H1 (cell line): ENCODE measurements around the gene GPRC5D. TPM values are rescaled to one million over a fixed set of nuclear protein-coding genes. Genes with fewer than 3 reads are reported as not detected.
A peak's percentile ranks its signal among the peaks of the same experiment; 100 is the strongest.

ENCODE experiments used
- CTCF ChIA-PET: fragments of 300-600 bp; sonication (Branson Sonifier 250); formaldehyde crosslinking; loops from one replicate; lab custom pipeline; 2021; ENCODE audit not compliant: partially characterized antibody; lab: Charles Lee
- POLR2A ChIA-PET: fragments of 300-600 bp; sonication (Branson Sonifier 250); formaldehyde crosslinking; loops from one replicate; lab custom pipeline; 2021; ENCODE audit warnings: inconsistent platforms; ENCODE audit not compliant: partially characterized antibody; lab: Charles Lee
- DNase-seq, 2 experiments: peaks; one replicate each; pipeline versions ENCODE4 v3.0.0 to v3.0.0-alpha.2; 2010 to 2022; ENCODE audit warnings: low spot score in 2 of 2, low read depth in 1 of 2, mixed read lengths in 1 of 2
- FAIRE-seq: peaks from 2 replicates; lab custom pipeline; 2011; peaks lifted over from hg19 to GRCh38; lab: Jason Lieb, UNC
- H2AFZ ChIP-seq: 2 replicates; pipeline ENCODE4 v1.8.1; 2012; ENCODE audit warnings: low read length, inconsistent platforms
- H2AK5ac ChIP-seq: 2 replicates; pipeline ENCODE4 v1.6.1; 2013; ENCODE audit warnings: low read depth, low read length
- H2BK120ac ChIP-seq: replicated peaks from 2 replicates; pipeline ENCODE3; 2013; ENCODE audit warnings: low read depth, low read length, inconsistent platforms
- H2BK12ac ChIP-seq: 2 replicates; pipeline ENCODE4 v1.6.1; 2013; ENCODE audit warnings: low read depth, low read length
- H2BK15ac ChIP-seq: 2 replicates; pipeline ENCODE4 v1.6.1; 2013; ENCODE audit warnings: low read length
- H2BK20ac ChIP-seq: 2 replicates; pipeline ENCODE4 v1.6.1; 2013; ENCODE audit warnings: low read length
- H2BK5ac ChIP-seq: 2 replicates; pipeline ENCODE4 v1.6.1; 2013; ENCODE audit warnings: low read depth, low read length
- H3K14ac ChIP-seq: 2 replicates; pipeline ENCODE4 v1.6.1; 2013; ENCODE audit warnings: inconsistent platforms; ENCODE audit not compliant: insufficient read length
- H3K18ac ChIP-seq: 2 replicates; pipeline ENCODE4 v1.6.1; 2013; ENCODE audit warnings: low read length; ENCODE audit errors: extremely low read depth
- H3K23ac ChIP-seq: 2 replicates; pipeline ENCODE4 v1.6.1; 2013; ENCODE audit warnings: inconsistent platforms; ENCODE audit not compliant: insufficient read length
- H3K23me2 ChIP-seq: 2 replicates; pipeline ENCODE4 v1.6.1; 2013; ENCODE audit warnings: low read depth, low read length
- H3K27ac ChIP-seq: 2 replicates; pipeline ENCODE4 v1.6.1; 2011; ENCODE audit warnings: low read depth, low read length, inconsistent platforms
- H3K27me3 ChIP-seq, 4 experiments: replicated peaks in 1 of 4; 1 replicate in 1 of 4; 2 replicates in 3 of 4; pipeline versions ENCODE4 v1.6.1 to v1.8.1; 2011 to 2013; ENCODE audit warnings: low read length in 3 of 4, mild to moderate bottlenecking in 3 of 4, inconsistent platforms in 2 of 4, mixed read lengths in 2 of 4, moderate library complexity in 1 of 4; ENCODE audit not compliant: control insufficient read depth in 3 of 4, insufficient read depth in 3 of 4; ENCODE audit errors: extremely low read depth in 1 of 4
- H3K36me3 ChIP-seq, 4 experiments: 2 replicates each; pipeline versions ENCODE4 v1.6.1 to v1.8.1; 2011 to 2013; ENCODE audit warnings: mild to moderate bottlenecking in 4 of 4, low read length in 3 of 4, moderate library complexity in 2 of 4, control low read depth in 1 of 4, inconsistent platforms in 1 of 4; ENCODE audit not compliant: insufficient read depth in 4 of 4, control insufficient read depth in 2 of 4
- H3K4ac ChIP-seq: replicated peaks from 2 replicates; pipeline ENCODE3; 2013; ENCODE audit warnings: low read length, low read depth, mixed read lengths, inconsistent platforms; ENCODE audit not compliant: insufficient read length
- H3K4me1 ChIP-seq, 4 experiments: replicated peaks in 1 of 4; 1 replicate in 1 of 4; 2 replicates in 3 of 4; pipeline versions ENCODE4 v1.6.1 to v1.8.1; 2011 to 2013; ENCODE audit warnings: low read length in 3 of 4, inconsistent platforms in 2 of 4, mixed read lengths in 1 of 4; ENCODE audit not compliant: insufficient read depth in 4 of 4, control insufficient read depth in 3 of 4
- H3K4me2 ChIP-seq, 2 experiments: 2 replicates each; pipeline versions ENCODE4 v1.6.1 to v1.8.1; 2011 to 2013; ENCODE audit warnings: low read depth in 2 of 2, low read length in 2 of 2, control low read depth in 1 of 2, inconsistent platforms in 1 of 2, mild to moderate bottlenecking in 1 of 2; ENCODE audit not compliant: insufficient read depth in 1 of 2
- H3K4me3 ChIP-seq, 4 experiments: fragments of 200-600, 300-600 bp in 1 of 4; sonication (generic), shearing (Covaris generic), sonication (Bioruptor Twin) in 1 of 4; 2 replicates each; pipeline versions ENCODE4 v1.5.1 to v1.8.1; 2011 to 2016; ENCODE audit warnings: low read length in 4 of 4, low read depth in 3 of 4, control low read depth in 2 of 4, inconsistent platforms in 2 of 4, mild to moderate bottlenecking in 2 of 4, mixed read lengths in 1 of 4, moderate library complexity in 1 of 4; ENCODE audit not compliant: insufficient read depth in 2 of 4; ENCODE audit errors: extremely low read depth in 1 of 4
- H3K56ac ChIP-seq: replicated peaks from 2 replicates; pipeline ENCODE3; 2013; ENCODE audit warnings: low read depth, mild to moderate bottlenecking, mixed read lengths, low read length, inconsistent platforms; ENCODE audit not compliant: insufficient read length
- H3K79me1 ChIP-seq: 2 replicates; pipeline ENCODE4 v1.6.1; 2013; ENCODE audit warnings: low read depth, low read length, control low read depth
- H3K79me2 ChIP-seq, 2 experiments: 2 replicates each; pipeline versions ENCODE4 v1.6.1 to v1.8.1; 2012 to 2013; ENCODE audit warnings: low read length in 2 of 2, mild to moderate bottlenecking in 2 of 2, inconsistent platforms in 1 of 2; ENCODE audit not compliant: insufficient read depth in 2 of 2, control insufficient read depth in 1 of 2
- H3K9ac ChIP-seq, 4 experiments: replicated peaks in 1 of 4; 1 replicate in 1 of 4; 2 replicates in 3 of 4; pipeline versions ENCODE4 v1.6.1 to v1.8.1; 2011 to 2013; ENCODE audit warnings: low read depth in 3 of 4, low read length in 3 of 4, control low read depth in 2 of 4, mild to moderate bottlenecking in 2 of 4, moderate library complexity in 2 of 4, inconsistent platforms in 1 of 4; ENCODE audit errors: extremely low read depth in 1 of 4
- H3K9me3 ChIP-seq, 2 experiments: 2 replicates each; pipeline versions ENCODE4 v1.6.1 to v1.8.1; 2012 to 2013; ENCODE audit warnings: mild to moderate bottlenecking in 2 of 2, moderate library complexity in 2 of 2, control low read depth in 1 of 2, inconsistent platforms in 1 of 2, low read depth in 1 of 2, low read length in 1 of 2, mixed read lengths in 1 of 2; ENCODE audit not compliant: insufficient read depth in 2 of 2
- H4K20me1 ChIP-seq, 2 experiments: replicated peaks in 1 of 2; 2 replicates each; pipeline versions ENCODE3 to v1.8.1; 2011 to 2013; ENCODE audit warnings: inconsistent platforms in 2 of 2, low read length in 2 of 2, mild to moderate bottlenecking in 1 of 2; ENCODE audit not compliant: insufficient read depth in 2 of 2, control insufficient read depth in 1 of 2
- H4K5ac ChIP-seq: 2 replicates; pipeline ENCODE4 v1.6.1; 2013; ENCODE audit warnings: low read length, low read depth, mixed read lengths, inconsistent platforms; ENCODE audit not compliant: insufficient read length
- H4K8ac ChIP-seq: 2 replicates; pipeline ENCODE4 v1.8.0; 2013; ENCODE audit warnings: mild to moderate bottlenecking, moderate library complexity, low read length, inconsistent platforms; ENCODE audit not compliant: insufficient read depth; ENCODE audit errors: extremely low read depth
- H4K91ac ChIP-seq: replicated peaks from 2 replicates; pipeline ENCODE3; 2013; ENCODE audit warnings: low read length, mixed read lengths, inconsistent platforms; ENCODE audit not compliant: insufficient read length
- EGR1 ChIP-seq: IDR thresholded peaks from 2 replicates; pipeline ENCODE4 v1.6.1; 2011; ENCODE audit warnings: low read depth, low read length, borderline replicate concordance
- GABPA ChIP-seq: IDR thresholded peaks from 2 replicates; pipeline ENCODE4 v1.6.1; 2011; ENCODE audit warnings: mild to moderate bottlenecking, low read length, moderate library complexity, borderline replicate concordance; ENCODE audit not compliant: insufficient read depth
- HDAC2 ChIP-seq, 2 experiments: fragments of 300-600 bp in 1 of 2; sonication (generic) in 1 of 2; IDR thresholded peaks; 2 replicates each; pipeline ENCODE4 v1.6.1; 2011 to 2012; ENCODE audit warnings: low read depth in 2 of 2, low read length in 2 of 2, mild to moderate bottlenecking in 2 of 2, moderate library complexity in 2 of 2, borderline replicate concordance in 1 of 2, inconsistent platforms in 1 of 2
- KDM1A ChIP-seq: fragments of 200-600, 300-600 bp; sonication (generic); IDR thresholded peaks from 2 replicates; pipeline ENCODE4 v1.7.1; 2016; ENCODE audit warnings: mild to moderate bottlenecking, low read length, borderline replicate concordance
- POLR2A ChIP-seq, 2 experiments: IDR thresholded peaks; 1 replicate in 1 of 2; 2 replicates in 1 of 2; pipeline ENCODE4 v1.6.1; 2011; ENCODE audit warnings: low read depth in 2 of 2, low read length in 2 of 2, mild to moderate bottlenecking in 2 of 2; ENCODE audit errors: control extremely low read depth in 1 of 2
- POU5F1 ChIP-seq: IDR thresholded peaks from 2 replicates; pipeline ENCODE4 v1.6.1; 2011; ENCODE audit warnings: low read depth, mild to moderate bottlenecking, low read length, moderate library complexity
- RNF2 ChIP-seq: fragments of 200-900, 300-1000 bp; sonication (generic); IDR thresholded peaks from 2 replicates; pipeline ENCODE4 v1.7.1; 2016; ENCODE audit warnings: borderline replicate concordance, low read depth, mild to moderate bottlenecking, antibody characterized with exemption, low read length; ENCODE audit not compliant: poor library complexity, severe bottlenecking; ENCODE audit errors: missing control alignments
- SIRT6 ChIP-seq: IDR thresholded peaks from one replicate; pipeline ENCODE4 v1.7.1; 2012; ENCODE audit warnings: low read length, inconsistent platforms
- SP2 ChIP-seq: IDR thresholded peaks from 2 replicates; pipeline ENCODE4 v1.6.1; 2012; ENCODE audit warnings: mild to moderate bottlenecking, low read length, inconsistent platforms
- SRF ChIP-seq: IDR thresholded peaks from 2 replicates; pipeline ENCODE4 v1.6.1; 2011; ENCODE audit warnings: mild to moderate bottlenecking, low read depth, low read length, moderate library complexity
- WGBS, 2 experiments: shearing (Covaris generic) in 1 of 2; methylation state at CpG; one replicate each; pipeline versions ENCODE4 v1.1.6 to v1.1.7; 2013 to 2015; ENCODE audit warnings: low lambda C conversion rate in 2 of 2, mixed read lengths in 2 of 2, inconsistent platforms in 1 of 2, low coverage in 1 of 2, missing lambda C conversion rate in 1 of 2; ENCODE audit not compliant: insufficient replicate concordance in 2 of 2, insufficient coverage in 1 of 2, insufficient read length in 1 of 2; ENCODE audit errors: extremely low coverage in 1 of 2, missing lambda C conversion rate in 1 of 2; 5-methylcytosine and 5-hydroxymethylcytosine counted together
- polyA plus RNA-seq, 7 experiments: library from polyadenylated mRNA; depleted of rRNA in 3 of 7; stranded (reverse) in 5 of 7; unstranded in 2 of 7; fragments of >200 nt in 5 of 7; fragments of 200-250 nt in 2 of 7; gene quantifications; 1 replicate in 5 of 7; 2 replicates in 1 of 7; 4 replicates in 1 of 7; pipeline versions ENCODE4 v1.2.1 to v1.2.3, GENCODE V29; 2011 to 2013; ENCODE audit warnings: missing spikeins in 2 of 7, mixed read lengths in 2 of 7
- total RNA-seq: library from RNA; stranded (reverse); fragmentation: NEBNext Ultra II Directional; extraction: Animal tissue kit (Norgen Biotek cat#: 25700); gene quantifications from 2 replicates; pipeline ENCODE4 v1.2.1, GENCODE V29; 2021
- TF ChIP-seq, protein P1 (sequence below): IDR thresholded peaks from 2 replicates; pipeline ENCODE4 v1.6.1; 2012; ENCODE audit warnings: inconsistent platforms

GPRC5D gene
- total and polyA plus RNA-seq, 2 of the 8 experiments (the other 6 are each of a cell fraction or from before 2014, with no cell fraction given), result 0.45 TPM; not detected in 1

- Histone ChIP-seq H3K36me3 (no peaks in the 10 kb centered on the region), H2BK12ac (no peak overlapping the region), H3K56ac (no peak overlapping the region), H3K9me3 (no peaks in the 10 kb centered on the region), H4K20me1 (no peaks in the 10 kb centered on the region), H3K23me2 (no peaks in the 10 kb centered on the region), H3K79me2 (no peaks in the 10 kb centered on the region), H2BK20ac (no peak overlapping the region), H3K79me1 (no peaks in the 10 kb centered on the region), H4K8ac (no peak overlapping the region), H2BK15ac (no peak overlapping the region), H3K4me1 (no peaks in the 10 kb centered on the region), H3K4me2 (no peak overlapping the region), H4K5ac (no peak overlapping the region), H3K18ac (no peak overlapping the region), H2BK120ac (no peak overlapping the region), H3K23ac (no peak overlapping the region), H3K4ac (no peak overlapping the region), H2BK5ac (no peak overlapping the region), H3K9ac (no peak overlapping the region), H3K27me3 (no peaks in the 10 kb centered on the region), H2AFZ (no peak overlapping the region), H3K4me3 (no peak overlapping the region)
- WGBS, 2 experiments, result 90% methylated on average over 6 of the region's 6 CpGs; no CpG with 5 or more reads in 1 of the 2 experiments
- DNase-seq, result peak in 1 of 2 experiments; percentile 33
- no peak for FAIRE-seq
- POLR2A ChIA-PET, result no interaction called here
- TF ChIP-seq EGR1 (no peak), HDAC2 (IDR thresholded peaks at IDR 0.05; ENCODE audit: borderline replicate concordance in 1 of 2, low read depth in 2 of 2, low read length in 2 of 2) (no peak), SIRT6 (no peak), POU5F1 (no peak), POLR2A (IDR thresholded peaks at IDR 0.05; ENCODE audit: control extremely low read depth in 1 of 2, low read depth in 2 of 2, low read length in 2 of 2) (no peak), SP2 (no peak), GABPA (no peak), KDM1A (no peak), RNF2 (no peak), SRF (no peak)
- TF ChIP-seq, protein P1, sequence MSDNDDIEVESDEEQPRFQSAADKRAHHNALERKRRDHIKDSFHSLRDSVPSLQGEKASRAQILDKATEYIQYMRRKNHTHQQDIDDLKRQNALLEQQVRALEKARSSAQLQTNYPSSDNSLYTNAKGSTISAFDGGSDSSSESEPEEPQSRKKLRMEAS, result no peak
- TF ChIP-seq, all 59 proteins: peak for 0
- Histone ChIP-seq H3K14ac (no peak overlapping the region), H2AK5ac (no peak overlapping the region), H4K91ac (no peak overlapping the region), H3K27ac (no peak overlapping the region)
- CTCF ChIA-PET, result interaction anchor here (1.0 to 1.2 kb wide), 5 partner anchors 14 to 257 kb away, joined by 3 read pairs; no protein-coding TSS in a partner anchor
Measured at GRCh38 chr12:12954878-12955625, 3.1 kb upstream of the GPRC5D start.
